PC-3 (cell line): ENCODE data around the gene OMA1.

Experiments used
- EZH2 ChIP-seq: fragments of 300-600 bp; sonication (generic); IDR thresholded peaks from one replicate; pipeline ENCODE4 v1.6.1; 2017; ENCODE audit warnings: antibody characterized with exemption, mild to moderate bottlenecking, low read length; ENCODE audit not compliant: unreplicated experiment
- TF ChIP-seq, protein P1 (sequence below): fragments of 300-600 bp; sonication (generic); conservative IDR thresholded peaks from 2 replicates; pipeline ENCODE4 v1.5.1; 2017; ENCODE audit warnings: antibody characterized with exemption, low read depth, mild to moderate bottlenecking, low read length

DNA sequence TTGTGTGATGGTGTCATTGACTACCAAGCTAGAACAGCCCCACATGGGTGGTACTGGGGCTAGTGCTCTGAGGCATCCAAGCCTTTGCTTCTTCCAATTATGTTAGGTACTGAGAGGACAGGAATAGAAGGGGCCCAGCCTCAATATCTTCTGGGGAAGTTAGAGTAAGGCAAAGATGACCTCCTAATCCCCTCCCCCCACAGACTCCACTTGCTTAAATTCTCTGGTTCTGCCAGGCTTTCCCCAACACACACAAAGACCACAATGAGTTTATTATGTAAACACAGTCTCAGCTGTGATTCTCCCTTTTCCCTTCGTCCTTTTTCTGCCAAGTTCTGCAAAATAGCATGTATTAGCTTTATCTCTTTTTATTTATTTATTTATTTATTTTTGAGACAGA is 33.7 kb upstream of the OMA1 start:
- TF ChIP-seq, protein P1, sequence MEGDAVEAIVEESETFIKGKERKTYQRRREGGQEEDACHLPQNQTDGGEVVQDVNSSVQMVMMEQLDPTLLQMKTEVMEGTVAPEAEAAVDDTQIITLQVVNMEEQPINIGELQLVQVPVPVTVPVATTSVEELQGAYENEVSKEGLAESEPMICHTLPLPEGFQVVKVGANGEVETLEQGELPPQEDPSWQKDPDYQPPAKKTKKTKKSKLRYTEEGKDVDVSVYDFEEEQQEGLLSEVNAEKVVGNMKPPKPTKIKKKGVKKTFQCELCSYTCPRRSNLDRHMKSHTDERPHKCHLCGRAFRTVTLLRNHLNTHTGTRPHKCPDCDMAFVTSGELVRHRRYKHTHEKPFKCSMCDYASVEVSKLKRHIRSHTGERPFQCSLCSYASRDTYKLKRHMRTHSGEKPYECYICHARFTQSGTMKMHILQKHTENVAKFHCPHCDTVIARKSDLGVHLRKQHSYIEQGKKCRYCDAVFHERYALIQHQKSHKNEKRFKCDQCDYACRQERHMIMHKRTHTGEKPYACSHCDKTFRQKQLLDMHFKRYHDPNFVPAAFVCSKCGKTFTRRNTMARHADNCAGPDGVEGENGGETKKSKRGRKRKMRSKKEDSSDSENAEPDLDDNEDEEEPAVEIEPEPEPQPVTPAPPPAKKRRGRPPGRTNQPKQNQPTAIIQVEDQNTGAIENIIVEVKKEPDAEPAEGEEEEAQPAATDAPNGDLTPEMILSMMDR: no peak
- no peak for TF ChIP-seq EZH2
